ENCODE measurements around the gene KCNJ15.

KCNJ15 gene

DNA sequence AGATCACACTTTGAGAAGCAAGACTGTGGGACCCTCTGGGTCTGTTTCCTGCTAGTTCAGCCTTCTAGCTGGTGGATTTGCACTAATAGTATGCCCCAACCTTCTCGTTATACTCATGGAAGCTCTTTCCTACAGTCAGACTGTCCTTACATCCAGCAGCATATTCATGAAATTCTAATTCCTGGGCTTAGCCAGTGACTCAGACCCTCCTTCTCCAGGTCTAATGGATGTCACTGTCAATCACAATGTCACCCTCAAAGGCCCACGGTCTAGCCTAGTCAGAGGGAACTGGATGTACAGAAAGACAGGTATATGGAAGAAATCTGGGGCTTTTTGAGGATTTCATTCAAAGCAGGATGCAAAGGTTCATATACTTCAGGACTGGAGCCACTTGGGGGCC, 72.4 kb downstream of the KCNJ15 start:
- DNase-seq: no peak

DNA sequence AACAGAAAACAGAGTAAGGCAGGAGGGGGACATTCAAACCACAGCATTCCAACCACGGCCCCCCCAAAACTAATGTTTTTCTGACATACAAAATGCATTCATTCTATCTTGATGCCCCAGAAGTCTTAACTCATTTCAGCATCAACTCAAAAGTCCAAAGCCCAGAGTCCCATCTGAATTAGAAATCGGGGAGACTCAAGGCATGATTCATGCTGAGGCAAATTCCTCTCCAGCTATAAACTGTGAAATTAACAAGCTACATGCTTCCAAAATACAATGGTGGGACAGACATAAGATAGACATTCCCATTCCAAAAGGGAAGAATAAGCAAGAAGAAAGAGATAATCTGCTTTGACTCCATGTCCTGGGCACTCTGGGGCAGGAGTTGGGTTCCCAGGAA, 73.9 kb downstream of the KCNJ15 start:
- no peak for DNase-seq

DNA sequence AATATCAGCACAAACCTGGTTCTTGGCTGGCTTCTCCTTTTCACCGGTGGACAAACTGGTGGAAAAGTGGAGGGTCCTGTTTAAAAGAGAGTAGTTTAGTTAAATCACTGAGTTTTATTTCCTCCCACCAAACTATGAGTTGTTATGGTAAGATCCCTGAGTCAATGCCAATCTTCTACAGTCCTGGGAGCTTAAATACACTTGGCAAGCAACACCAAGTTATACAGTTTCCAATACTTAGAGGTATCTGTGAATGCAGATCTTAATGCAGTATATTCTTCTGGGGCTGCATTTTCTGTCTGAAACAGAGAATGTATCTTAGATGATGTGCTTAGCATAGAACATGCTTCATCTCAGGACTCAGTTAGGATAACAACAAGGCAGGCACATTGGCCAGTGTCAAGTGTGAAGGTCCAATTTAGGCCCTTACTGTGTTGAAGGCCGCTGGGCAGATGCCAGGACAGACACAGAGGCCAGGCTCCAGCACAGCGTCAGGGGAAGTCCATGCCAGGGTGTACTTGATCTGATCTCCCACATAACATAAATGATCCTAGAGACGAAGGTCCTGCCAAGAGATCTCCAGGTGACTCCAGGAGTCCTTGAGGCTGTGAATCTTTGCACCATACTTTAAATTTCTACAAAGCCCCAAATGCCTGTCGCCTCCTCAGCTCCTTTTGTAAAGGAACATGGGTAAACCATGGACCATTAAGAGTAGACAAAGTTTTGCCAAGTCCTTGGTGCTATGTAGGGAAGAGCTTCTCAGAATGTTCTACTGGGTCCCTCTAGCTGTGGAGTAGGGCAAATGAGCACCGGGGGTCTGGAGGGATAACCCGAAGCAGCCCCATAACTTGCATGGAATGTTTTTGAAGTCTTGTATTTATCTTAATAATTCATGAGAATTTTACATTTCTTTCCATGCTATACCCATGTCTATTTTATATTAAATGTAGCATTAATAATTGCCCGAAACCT, 76.8 kb downstream of the KCNJ15 start:
- no peak for DNase-seq

DNA sequence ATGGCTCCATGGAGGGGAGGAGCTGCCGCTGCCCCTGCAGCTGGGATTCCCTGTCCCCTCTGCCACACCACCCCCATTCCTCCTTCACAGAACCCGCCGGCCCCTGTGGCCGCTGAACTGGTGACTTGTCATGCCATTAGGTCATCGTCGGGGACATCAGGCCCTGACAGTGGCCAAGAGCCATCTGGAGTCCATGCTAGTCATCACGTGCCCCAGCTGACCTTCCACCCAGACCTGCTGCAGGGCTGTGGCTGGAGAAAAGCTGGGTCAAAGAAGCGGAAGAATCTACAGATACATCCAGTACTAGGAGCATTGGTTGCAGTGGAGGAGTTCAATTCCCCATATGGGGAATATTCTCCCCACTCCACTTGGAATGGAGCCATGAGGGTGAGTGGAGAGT, 78.1 kb downstream of the KCNJ15 start:
- DNase-seq: no peak

DNA sequence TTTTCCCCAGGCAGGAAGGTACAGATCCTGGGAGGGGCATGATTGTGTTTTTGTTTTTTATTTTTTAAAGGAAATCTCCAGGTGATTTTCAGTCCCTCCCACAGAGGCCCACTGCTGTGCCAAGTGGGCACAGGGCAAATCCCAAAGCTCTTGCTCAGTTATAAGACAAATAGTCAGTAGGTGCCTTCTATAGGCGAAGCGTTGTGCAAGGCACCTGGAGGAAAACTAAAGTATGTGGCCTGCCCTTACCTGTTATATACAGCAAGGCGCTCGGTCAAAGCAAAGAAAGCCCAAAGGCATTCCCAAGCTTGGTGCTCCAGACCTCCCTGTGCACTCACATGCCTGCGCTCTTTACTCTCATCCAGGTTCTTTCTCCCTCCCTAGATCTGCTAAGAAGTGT, 81.0 kb downstream of the KCNJ15 start:
- DNase-seq: no peak

DNA sequence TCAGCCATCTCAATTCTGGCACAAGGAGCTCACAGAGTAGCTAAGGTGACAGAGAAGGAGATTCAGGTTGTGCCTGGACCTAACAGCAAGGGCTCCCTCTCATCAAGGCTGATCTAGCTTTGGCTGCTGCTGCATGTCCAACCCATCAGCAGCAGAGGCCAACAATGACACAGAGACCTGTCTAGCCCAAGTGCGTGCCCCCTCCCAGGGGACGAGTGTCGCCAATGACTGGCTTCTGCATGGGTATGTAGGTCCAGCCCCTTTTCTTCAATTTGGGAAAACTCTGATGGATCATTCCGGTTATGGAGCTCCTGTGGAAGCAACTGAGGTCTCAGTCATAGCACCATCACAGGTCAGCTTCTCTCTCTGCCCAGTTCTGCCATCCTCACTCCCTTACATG, 83.3 kb downstream of the KCNJ15 start:
- no peak for DNase-seq

DNA sequence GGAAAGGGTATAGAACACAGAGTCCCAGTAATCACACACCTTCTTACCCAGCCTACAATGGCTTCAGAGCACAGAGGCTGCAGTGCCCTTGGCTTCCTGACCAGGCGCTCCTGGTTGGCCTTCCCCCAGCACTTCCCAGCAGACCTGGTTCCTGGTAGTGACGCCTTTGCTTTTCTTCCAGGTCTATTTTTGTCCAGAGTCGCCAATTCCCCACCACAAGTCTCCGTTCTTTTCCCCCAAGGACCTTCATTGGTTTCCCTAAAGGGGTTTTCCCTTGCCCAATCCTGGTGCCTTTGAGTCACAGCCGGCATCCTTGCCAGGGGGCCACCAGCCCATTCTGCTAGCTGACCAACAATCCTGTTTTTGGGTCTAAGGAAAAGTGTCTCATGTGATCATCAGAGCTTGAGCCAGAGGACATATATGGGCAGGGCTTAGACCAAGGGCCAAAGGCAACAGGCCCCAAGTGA, 84.8 kb downstream of the KCNJ15 start:
- no peak for DNase-seq

DNA sequence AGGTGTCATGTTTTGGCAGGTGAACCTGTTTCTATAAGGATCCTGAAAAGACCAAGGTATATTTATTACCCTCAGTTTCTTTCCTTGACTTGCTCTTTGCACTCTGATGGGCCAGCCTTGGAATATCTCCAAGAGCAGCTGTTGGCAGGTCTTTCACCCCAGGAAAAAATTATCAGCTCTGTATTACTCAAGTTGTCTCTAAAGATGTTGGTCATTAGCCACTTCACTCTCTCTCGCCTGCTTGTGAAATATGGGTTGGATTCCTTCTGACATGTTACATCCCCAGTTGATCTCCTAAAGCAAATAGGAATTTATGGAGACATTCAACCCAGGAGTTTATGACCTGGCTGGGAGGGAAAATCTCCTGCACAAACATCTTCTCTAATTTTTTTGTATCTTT, 85.9 kb downstream of the KCNJ15 start:
- no peak for DNase-seq

DNA sequence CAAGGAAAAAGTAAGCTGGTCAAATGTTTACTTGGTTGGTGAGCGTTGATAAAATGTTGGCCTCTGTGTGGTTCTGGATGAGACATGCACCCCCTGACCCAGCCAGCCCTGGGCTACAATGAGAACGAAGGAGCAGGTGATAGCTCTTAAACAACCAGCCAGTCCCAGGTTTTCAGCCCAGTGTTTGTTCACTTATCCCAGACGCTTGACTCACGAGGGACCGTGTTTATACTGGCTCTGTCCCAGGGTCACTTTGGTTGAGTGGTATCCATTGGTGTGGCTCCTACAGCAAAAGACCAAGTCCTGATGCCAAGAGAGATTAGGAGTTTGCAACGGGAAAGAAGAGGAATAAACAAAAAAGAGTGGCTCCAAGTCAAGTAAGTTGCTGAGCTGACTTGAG, 86.9 kb downstream of the KCNJ15 start:
- DNase-seq: no peak

DNA sequence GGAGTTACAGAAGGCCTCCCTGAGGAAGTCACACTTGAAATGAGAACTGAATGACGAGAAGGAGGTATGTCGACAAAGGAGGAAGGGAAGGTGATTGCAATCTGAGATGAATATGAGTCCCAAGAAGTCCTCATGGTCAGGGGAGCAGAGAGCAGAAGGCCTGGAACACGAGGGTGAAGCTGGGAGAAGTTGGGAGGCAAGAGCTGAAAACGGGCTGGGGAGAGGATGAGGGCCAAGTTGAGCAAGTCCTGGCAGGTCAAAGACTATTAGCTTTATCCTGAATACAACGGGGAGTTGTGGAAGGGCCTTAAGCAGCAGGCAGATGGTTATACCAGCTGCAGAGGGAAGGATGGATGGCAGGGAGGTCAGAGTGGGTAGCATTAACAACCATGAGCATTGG, 89.5 kb downstream of the KCNJ15 start:
- DNase-seq: no peak

DNA sequence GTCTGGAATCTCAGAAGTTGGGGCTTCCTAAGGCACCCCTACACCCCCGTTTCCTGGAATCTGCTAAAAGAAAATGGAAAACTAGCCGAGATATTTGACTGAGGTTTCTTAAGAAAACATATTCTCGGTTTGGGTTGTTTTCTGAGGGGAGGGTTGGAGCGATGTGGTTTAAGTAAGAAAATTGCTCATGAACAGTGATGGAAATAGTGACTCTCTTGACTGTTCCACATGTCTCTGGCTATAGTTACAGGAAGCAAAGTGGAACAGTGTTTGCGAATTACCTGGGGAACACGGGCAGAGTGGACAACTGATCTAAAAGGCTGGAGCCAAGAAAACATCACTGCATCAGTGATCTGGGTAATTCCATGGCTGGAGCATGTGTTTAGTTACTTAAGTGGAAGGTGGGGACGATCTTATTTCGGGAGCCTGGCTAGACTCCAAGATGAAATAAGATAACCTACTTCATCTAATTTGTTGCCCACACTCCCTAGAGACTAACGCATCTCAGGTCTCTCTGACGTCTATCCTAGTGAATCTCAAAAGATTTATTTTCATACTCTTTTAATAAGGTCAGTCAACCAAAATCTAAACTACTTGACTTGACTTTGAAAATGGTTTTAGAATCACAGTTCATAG, 92.4 kb downstream of the KCNJ15 start:
- DNase-seq: no peak

DNA sequence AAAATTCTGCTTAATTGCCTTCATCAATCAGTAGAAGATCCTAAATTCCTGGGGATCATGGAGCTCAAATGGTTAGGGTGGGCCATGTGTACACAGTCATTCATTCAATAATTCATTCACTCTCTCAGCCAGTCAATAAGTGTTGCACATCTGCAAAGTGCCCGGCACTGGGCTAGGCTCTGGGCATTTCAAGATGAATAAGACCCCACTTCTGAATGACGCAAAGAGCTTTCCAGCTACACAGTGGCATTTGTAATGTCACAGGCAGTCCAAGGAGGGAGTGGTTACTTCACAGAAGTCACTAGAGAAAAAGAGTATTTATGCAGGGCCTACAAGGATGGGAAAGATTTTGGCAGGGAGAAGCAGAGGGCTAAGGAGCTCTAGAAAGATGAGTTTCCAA, 93.2 kb downstream of the KCNJ15 start:
- no peak for DNase-seq

DNA sequence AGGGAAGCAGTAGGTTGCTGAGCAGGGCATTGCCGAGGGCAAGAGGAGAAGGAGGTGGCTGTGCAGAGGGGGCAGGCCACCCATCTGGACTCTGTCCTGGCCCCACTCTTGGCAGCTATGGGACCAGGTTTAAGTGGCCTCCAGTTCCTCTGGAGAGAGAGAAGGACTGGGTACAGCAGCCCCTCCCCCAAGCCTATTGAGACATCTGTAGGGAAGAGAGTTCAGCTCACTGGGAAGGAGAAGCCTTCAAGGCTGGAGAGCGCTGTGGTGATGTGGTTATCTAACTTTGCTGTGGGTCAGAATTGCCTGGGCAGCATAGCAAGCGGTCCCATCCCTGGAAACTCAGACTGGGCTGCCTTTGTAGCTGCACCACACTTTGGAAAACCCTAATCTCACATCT, 93.9 kb downstream of the KCNJ15 start:
- no peak for DNase-seq

DNA sequence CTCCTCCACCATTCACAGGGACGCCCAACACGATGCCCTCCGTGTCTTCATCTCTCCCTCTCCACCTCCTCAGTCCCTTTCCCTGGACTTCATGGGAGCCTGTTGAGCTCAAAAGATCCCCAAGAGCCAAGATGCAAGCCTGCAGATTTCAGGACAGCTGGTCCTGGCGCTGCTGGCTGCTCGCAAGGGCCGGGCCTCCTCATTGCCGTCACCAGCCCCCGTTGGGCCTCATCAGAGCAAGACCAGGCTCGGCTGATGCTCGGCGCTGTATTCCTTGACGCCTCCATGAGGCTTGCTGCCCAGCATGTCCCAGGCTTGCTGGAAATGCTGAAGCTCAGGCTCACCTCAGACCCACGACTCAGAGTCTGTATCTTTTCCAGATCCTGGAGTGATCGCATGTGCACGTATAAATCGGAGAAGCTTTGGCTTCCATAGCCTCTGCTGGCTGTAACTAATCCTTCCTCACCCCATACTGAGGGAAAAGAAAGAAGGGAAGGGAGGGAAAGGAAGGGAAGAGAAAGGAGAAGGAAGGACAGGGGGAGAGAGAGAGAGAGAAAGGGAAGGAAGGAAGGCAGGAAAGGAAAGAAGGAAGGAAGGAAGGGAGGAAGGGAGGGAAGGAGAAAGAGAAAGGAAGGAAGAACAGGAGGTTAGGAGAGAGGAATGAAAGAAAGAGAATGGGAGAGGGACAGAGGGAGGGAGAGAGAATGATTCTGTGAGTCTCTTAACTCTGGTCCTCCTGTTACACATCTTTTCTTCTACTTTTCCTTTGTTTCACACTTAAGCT, 94.6 kb downstream of the KCNJ15 start:
- DNase-seq: no peak

DNA sequence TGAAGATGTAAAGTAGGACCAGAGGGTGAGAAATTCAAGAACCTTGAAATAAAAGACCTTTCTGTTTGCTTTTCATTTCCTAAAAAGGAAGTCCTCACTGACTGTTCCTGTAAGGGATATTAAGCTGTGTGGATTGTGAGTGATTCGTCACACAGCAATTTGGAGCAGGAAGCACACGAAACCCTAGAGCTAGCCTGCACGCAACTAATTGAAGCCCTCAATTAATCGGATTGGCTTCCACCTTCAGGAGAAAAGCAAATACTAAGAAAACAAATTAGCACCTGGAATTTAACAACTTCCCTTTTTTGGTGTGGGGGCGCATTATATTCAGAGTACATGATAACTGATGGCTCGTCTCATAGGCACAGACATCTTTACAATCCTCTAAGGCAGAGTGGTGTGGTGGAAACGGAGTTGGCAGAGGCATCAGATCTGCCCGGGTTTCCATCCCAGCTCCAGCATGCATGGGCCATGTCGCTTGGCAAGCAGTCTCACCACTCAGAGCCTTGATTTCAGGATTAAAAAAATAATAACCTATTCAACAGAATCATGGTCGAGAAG, 95.2 kb downstream of the KCNJ15 start:
- DNase-seq: no peak

DNA sequence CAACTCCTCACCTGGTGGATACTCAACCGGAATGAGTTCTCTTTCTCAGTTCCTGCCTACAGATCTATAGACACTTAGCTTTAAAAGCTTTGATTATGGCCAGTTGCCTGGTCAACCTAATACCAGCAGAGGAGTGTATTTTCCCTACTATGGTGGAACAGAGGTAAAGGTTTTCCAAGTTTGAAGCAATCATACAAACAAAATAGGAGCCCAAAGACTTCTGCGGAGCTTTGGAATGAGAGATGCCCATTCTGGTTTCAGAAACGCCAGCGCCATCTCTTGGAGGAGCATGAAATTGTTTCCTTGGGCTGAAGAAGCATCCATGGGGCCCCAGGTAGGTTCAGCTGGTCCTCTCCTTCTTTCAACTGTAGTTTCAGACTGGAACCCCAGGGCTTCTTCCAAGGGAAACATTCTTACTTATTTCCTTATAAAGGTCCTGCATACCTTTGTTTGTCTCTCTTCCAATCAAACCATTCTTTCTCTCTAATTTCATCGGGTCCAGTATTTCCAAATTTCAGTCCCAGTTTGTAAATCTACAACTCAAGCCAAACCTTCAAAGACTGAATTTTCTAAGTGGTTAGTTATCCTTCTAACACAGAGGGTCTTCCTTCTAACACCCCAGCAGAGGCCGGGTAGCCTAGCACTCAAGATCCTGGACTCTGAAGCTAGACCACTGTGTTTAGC, 95.9 kb downstream of the KCNJ15 start:
- DNase-seq: peak; percentile 5

DNA sequence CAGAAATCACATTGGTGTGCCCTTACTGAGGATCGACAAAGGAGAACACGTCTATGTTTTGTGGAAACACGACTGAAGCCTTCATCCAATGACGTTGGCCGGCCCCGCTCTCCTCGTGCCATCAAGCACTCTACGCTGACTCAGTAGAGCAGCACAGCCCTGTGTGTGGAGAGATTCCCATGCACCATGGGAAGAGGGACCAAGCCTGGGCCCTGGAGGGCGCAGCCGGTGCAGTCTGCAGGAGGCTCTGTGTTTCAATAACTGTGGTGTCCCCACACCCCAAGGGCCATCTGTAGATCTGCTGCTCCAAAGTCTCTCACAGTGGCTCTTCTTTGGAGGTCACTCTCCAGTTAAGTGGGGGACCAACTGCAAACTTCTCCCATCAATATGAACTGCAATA, 97.4 kb downstream of the KCNJ15 start:
- no peak for DNase-seq

DNA sequence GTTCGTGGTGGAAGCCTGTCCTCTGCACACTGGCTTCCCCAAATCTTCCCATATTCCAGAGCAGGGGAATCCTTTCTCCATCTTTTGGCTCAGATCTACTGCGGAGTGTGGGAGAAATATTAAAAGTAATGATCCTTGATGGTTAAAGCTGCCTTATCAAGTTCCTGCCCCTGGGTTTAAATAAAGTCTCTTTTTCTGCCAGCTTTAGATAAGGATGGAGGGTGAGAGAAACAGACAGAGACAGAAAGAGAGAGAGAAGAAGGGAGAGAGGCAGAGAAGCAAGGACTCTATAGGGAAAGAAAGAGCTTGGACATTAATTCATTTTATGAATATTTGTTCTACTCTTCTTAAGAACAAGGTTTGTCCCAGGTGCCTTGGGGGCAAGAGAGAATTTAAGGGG, 98.0 kb downstream of the KCNJ15 start:
- DNase-seq: no peak

DNA sequence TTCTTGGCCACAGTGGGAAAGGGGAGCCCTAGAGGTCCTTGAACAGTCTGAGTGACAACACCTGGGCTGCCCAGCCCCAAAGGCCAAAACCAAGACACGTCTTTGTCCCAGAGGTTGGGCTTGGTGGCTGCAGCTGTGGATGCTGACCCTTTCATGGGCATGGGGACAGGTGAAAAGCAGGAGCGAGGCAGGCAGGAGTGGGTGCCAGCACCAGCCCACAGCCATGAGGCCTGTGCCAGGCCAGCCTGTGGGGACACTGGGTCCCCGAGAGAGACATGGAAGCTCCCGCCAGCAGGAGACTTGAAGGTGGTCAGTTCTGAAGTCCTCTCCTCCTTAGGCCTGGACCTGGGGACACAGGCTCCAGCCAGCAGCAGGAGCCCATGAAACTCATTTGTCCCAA, 98.6 kb downstream of the KCNJ15 start:
- DNase-seq: no peak

DNA sequence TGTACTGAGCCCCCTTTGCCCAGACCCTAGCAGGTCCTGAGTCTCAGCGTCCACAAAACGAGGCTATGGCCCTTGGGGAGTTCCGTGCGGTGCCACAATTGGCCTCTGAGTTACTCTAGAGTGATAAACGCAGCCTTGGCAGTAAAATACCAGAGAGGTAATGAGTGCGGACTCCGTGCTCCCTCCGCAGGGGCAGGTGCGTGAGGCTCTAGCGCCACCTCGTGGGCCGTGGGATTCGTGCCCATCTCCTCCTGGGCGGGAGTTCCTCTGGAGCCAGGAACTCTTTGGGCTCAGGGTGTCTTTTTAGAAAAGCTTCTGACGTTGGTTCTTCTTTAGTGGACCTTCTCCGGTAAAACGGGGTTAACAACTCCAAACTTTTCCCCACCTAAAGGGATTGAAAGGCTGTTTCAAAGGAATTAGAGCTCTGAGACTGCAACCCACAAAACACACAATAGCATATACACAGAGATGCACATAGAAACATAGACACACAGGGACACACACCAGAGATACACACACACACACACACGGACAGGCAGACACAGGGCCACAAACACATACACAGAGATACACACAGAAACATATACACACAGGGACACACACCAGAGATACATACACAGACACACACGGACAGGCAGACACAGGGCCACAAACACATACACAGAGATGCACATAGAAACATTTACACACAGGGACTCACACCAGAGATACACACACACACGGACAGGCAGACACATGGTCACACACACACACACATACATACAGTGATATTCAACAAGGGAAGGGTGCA, 99.4 kb downstream of the KCNJ15 start:
- peak; percentile 58 for DNase-seq
